CD4-positive, alpha-beta T cell treated with Interleukin-2 at 100 ng/mL for 4 hours (primary cell): Measurements from ENCODE around the gene MEG3.

Source experiments
- DNase-seq: peaks from one replicate; pipeline ENCODE4 v3.0.0-alpha.2; 2020; ENCODE audit warnings: low spot score

MEG3 gene

GRCh38 chr14:100898465-100898864 is 72.5 kb downstream of the MEG3 start:
- DNase-seq, result no peak

- DNase-seq, result no peak
Measured at GRCh38 chr14:100898935-100899883, 73.3 kb downstream of the MEG3 start.

GRCh38 chr14:100899884-100900771 is 74.2 kb downstream of the MEG3 start:
- DNase-seq, result no peak

GRCh38 chr14:100900837-100901390 is 75.0 kb downstream of the MEG3 start:
- DNase-seq, result no peak

- DNase-seq, result no peak
Measured at GRCh38 chr14:100901391-100902183, 75.7 kb downstream of the MEG3 start.

- no peak for DNase-seq
Measured at GRCh38 chr14:100902295-100903133, 76.6 kb downstream of the MEG3 start.

- DNase-seq, result no peak
Measured at GRCh38 chr14:100903134-100903468, 77.2 kb downstream of the MEG3 start.

GRCh38 chr14:100903672-100904185 is 77.8 kb downstream of the MEG3 start, which contains the start of gene RTL1:
Gene RTL1 (minus strand): TSS chr14:100903722. CDS start chr14:100884788, 18,934 bp downstream.
- no peak for DNase-seq

- no peak for DNase-seq
Measured at GRCh38 chr14:100904307-100905087, 78.6 kb downstream of the MEG3 start.

GRCh38 chr14:100905166-100905565 is 79.2 kb downstream of the MEG3 start:
- DNase-seq, result no peak

GRCh38 chr14:100906420-100906819 is 80.5 kb downstream of the MEG3 start:
- no peak for DNase-seq

- DNase-seq, result no peak
Measured at GRCh38 chr14:100907240-100907639, 81.3 kb downstream of the MEG3 start.

GRCh38 chr14:100909439-100909838 is 83.5 kb downstream of the MEG3 start:
- DNase-seq, result no peak
